MM.1S (cell line): Measurements from ENCODE around the gene S100A11.
"Not testable (repeated sequence)": the region's sequence is repeated elsewhere in the genome, so short reads cannot be mapped to it uniquely, and the experiment has no call there.

ENCODE experiments used
- DNase-seq: peaks from one replicate; pipeline ENCODE4 v3.0.0-alpha.2; 2015
- H2AFZ ChIP-seq: fragments of 300-600 bp; sonication (generic); 2 replicates; pipeline ENCODE4 v1.6.0; 2016; ENCODE audit warnings: antibody characterized with exemption, low read length
- H3F3A ChIP-seq: fragments of 300-600 bp; sonication (generic); 2 replicates; pipeline ENCODE4 v1.6.1; 2016; ENCODE audit warnings: mild to moderate bottlenecking, antibody characterized with exemption, low read length, moderate library complexity, mixed read lengths; ENCODE audit not compliant: insufficient read depth
- H3K27ac ChIP-seq: fragments of 300-600 bp; sonication (generic); 2 replicates; pipeline ENCODE4 v1.5.1; 2016; ENCODE audit warnings: mild to moderate bottlenecking, low read length
- H3K27me3 ChIP-seq: fragments of 300-600 bp; sonication (generic); replicated peaks from 2 replicates; pipeline ENCODE4 v1.6.0; 2016; ENCODE audit warnings: low read length; ENCODE audit not compliant: insufficient read depth
- H3K36me3 ChIP-seq: fragments of 300-600 bp; sonication (generic); replicated peaks from 2 replicates; pipeline ENCODE4 v1.6.1; 2016; ENCODE audit warnings: mild to moderate bottlenecking, low read length, mixed read lengths; ENCODE audit not compliant: insufficient read depth
- H3K4me1 ChIP-seq: fragments of 300-600 bp; sonication (generic); 2 replicates; pipeline ENCODE4 v1.6.1; 2016; ENCODE audit warnings: low read length, mixed read lengths
- H3K4me2 ChIP-seq: fragments of 300-600 bp; sonication (generic); 2 replicates; pipeline ENCODE4 v1.6.0; 2016; ENCODE audit warnings: low read depth, low read length
- H3K4me3 ChIP-seq: fragments of 300-600 bp; sonication (generic); 2 replicates; pipeline ENCODE4 v1.5.1; 2016; ENCODE audit warnings: low read length, mixed read lengths
- H3K79me2 ChIP-seq: fragments of 300-600 bp; sonication (generic); 2 replicates; pipeline ENCODE4 v1.6.1; 2016; ENCODE audit warnings: mixed run types, low read length, mixed read lengths
- H3K9ac ChIP-seq: fragments of 300-600 bp; sonication (generic); 2 replicates; pipeline ENCODE4 v1.6.1; 2016; ENCODE audit warnings: low read length, mixed read lengths
- H3K9me2 ChIP-seq: fragments of 300-600 bp; sonication (generic); replicated peaks from 2 replicates; pipeline ENCODE4 v1.6.1; 2016; ENCODE audit warnings: mild to moderate bottlenecking, low read length, mixed read lengths; ENCODE audit not compliant: insufficient read depth
- H3K9me3 ChIP-seq: fragments of 300-600 bp; sonication (generic); replicated peaks from 2 replicates; pipeline ENCODE4 v1.6.1; 2016; ENCODE audit warnings: mild to moderate bottlenecking, low read length, mixed read lengths; ENCODE audit not compliant: insufficient read depth
- H4K20me1 ChIP-seq: fragments of 300-600 bp; sonication (generic); 2 replicates; pipeline ENCODE4 v1.6.1; 2016; ENCODE audit warnings: mild to moderate bottlenecking, low read length, moderate library complexity, mixed read lengths; ENCODE audit not compliant: insufficient read depth
- EZH2 ChIP-seq: fragments of 300-600 bp; sonication (generic); optimal IDR thresholded peaks from 2 replicates; pipeline ENCODE3; 2017; ENCODE audit warnings: low read depth, mild to moderate bottlenecking, antibody characterized with exemption, low read length, mixed read lengths
- EZH2phosphoT487 ChIP-seq: fragments of 300-600 bp; sonication (generic); IDR thresholded peaks from 2 replicates; pipeline ENCODE4 v1.6.1; 2018; ENCODE audit warnings: antibody characterized with exemption, low read length
- TF ChIP-seq, protein P1 (sequence below): fragments of 300-600 bp; sonication (generic); IDR thresholded peaks from 2 replicates; pipeline ENCODE4 v1.5.1; 2016; ENCODE audit warnings: antibody characterized with exemption, low read length, mixed read lengths

The S100A11 gene

DNA sequence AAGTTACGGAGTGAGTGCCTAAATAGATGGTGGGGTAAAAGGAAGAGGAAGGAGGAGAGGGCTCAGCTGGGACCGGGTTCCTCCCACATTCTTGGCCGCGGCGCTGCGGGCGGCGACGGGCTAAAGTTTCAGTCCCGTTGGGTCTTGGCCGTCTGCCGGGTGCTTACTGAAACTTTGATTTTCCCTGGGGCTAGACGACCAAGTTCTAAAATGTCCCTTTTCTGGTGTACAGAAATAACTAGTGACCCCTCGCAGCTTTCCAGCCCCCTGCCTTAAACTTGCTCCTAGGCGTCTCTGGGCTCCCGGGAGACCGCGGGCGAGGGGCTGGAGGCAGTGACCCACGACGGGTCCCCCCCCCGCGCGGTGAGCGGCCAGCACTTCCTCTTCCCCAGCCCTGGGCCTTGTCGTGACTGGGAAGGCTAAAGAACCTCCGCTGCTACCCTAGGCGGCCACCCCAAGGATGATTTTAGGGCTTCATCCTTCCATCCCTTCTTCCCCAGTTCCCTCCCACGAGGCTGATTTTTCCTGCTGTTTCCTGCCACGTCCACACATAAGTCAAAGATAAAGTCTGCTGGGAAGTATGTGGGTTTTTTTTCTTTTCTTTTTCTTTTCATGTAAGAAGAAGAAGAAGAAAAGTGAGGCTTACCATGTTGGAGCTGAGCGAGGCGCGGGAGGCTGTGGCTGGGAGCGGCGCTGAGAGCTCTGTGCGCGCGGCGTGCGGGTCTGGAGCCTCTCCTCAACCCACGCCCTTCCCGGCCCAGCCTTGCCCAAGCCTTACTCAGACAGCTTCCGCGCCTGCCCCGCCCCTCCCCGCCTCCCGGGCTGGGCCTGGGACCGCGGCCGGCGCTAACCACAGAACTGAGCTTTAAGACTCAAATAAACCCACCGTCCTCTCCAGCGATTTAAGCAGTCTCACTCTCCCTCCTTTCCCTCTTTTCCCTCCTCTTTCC lies at the start of gene S100A11:
S100A11 (minus strand) TSS at position 738 of the 950 bp plus-strand sequence; CDS start at position 649, 89 bp downstream.
- no peaks in the 10 kb centered on the region for H3K27me3 ChIP-seq
- H2AFZ ChIP-seq = peak within 1 kb of the TSS; percentile 41
- H3K9ac ChIP-seq = peak within 1 kb of the TSS; percentile 87
- peaks cover 25% of the 10 kb centered on the region for H3K36me3 ChIP-seq
- H3K79me2 ChIP-seq = peaks cover 48% of the 10 kb centered on the region
- no peaks in the 10 kb centered on the region for H3K9me2 ChIP-seq
- peaks cover 55% of the 10 kb centered on the region for H3K4me1 ChIP-seq
- H4K20me1 ChIP-seq = peaks cover 13% of the 10 kb centered on the region; the same call in 1 of the 2 replicates
- H3K27ac ChIP-seq = peak within 1 kb of the TSS; percentile 86
- H3F3A ChIP-seq = peaks cover 82% of the 10 kb centered on the region
- peak within 1 kb of the TSS; percentile 80 for H3K4me2 ChIP-seq
- peak; percentile 92 for DNase-seq
- H3K9me3 ChIP-seq = no peaks in the 10 kb centered on the region
- H3K4me3 ChIP-seq = peak within 1 kb of the TSS; percentile 78
- TF ChIP-seq EZH2 (no peak), EZH2phosphoT487 (no peak)
- TF ChIP-seq, protein P1, sequence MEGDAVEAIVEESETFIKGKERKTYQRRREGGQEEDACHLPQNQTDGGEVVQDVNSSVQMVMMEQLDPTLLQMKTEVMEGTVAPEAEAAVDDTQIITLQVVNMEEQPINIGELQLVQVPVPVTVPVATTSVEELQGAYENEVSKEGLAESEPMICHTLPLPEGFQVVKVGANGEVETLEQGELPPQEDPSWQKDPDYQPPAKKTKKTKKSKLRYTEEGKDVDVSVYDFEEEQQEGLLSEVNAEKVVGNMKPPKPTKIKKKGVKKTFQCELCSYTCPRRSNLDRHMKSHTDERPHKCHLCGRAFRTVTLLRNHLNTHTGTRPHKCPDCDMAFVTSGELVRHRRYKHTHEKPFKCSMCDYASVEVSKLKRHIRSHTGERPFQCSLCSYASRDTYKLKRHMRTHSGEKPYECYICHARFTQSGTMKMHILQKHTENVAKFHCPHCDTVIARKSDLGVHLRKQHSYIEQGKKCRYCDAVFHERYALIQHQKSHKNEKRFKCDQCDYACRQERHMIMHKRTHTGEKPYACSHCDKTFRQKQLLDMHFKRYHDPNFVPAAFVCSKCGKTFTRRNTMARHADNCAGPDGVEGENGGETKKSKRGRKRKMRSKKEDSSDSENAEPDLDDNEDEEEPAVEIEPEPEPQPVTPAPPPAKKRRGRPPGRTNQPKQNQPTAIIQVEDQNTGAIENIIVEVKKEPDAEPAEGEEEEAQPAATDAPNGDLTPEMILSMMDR = no peak

- no peak overlapping the region for H3K4me3 ChIP-seq
- H2AFZ ChIP-seq = no peak overlapping the region
- no peak for TF ChIP-seq EZH2phosphoT487
- TF ChIP-seq EZH2 = no peak
- TF ChIP-seq, protein P1 = no peak
- DNase-seq = no peak
- no peak overlapping the region for H3K27ac ChIP-seq
- H3K4me2 ChIP-seq = no peak overlapping the region
- no peaks in the 10 kb centered on the region for H4K20me1 ChIP-seq
- no peak overlapping the region for H3K9ac ChIP-seq
- no peaks in the 10 kb centered on the region for H3F3A ChIP-seq
- H3K9me2 ChIP-seq = no peaks in the 10 kb centered on the region
- no peaks in the 10 kb centered on the region for H3K27me3 ChIP-seq
- no peaks in the 10 kb centered on the region for H3K4me1 ChIP-seq
- no peaks in the 10 kb centered on the region for H3K36me3 ChIP-seq
- H3K79me2 ChIP-seq = no peaks in the 10 kb centered on the region
- no peaks in the 10 kb centered on the region for H3K9me3 ChIP-seq
These were observed 48.0 kb upstream of the S100A11 start for GRCh38 chr1:152084853-152085252.

DNA sequence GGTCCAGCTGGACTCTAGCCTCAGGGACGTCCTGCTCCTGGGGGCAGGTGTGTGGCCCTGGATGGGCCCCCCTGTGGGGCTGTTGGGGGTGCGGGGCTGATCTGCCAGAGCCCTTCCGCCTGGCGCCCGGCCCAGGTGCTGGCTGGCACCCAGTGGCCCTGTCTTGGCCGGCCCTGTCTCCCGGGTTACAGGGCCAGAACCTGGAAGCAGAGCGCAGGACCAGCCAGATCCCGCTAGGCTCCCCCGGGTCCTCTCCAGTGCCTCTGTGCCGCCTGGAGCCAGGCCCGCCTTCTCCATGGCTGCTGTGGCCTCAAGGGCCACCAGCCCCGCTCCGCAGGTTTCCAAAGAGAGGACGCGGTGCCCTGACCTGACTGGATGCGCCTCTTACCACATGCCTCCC lies 44.2 kb upstream of the S100A11 start:
- H3K36me3 ChIP-seq, H4K20me1 ChIP-seq, H3K9me3 ChIP-seq, H3K9me2 ChIP-seq, H3K4me1 ChIP-seq, H3K4me3 ChIP-seq, DNase-seq, H3K79me2 ChIP-seq, H2AFZ ChIP-seq, H3K4me2 ChIP-seq, H3K27ac ChIP-seq, H3K27me3 ChIP-seq, H3K9ac ChIP-seq, H3F3A ChIP-seq: not testable (repeated sequence)

DNA sequence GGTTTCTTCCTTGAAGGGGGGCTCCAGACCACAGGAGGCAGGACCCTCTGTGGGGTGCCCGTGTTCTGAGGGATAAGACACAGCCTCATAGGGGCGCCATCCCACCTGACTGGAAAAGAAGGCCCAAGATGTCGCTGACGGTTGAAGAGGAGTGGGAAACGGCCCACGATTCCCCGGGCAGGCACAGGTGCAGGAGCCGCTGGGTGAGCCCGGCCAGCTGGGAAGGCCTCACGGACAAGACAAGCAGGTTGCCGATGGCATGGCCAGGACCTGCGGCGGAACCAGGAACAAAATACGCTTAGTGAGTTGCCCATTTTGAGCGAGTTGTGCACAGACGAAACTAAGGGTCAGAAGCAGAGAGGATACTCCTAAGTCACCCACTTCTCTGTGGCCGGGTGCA lies 43.7 kb upstream of the S100A11 start:
- not testable (repeated sequence) for H3K27ac ChIP-seq, H3F3A ChIP-seq, H3K27me3 ChIP-seq, H3K4me3 ChIP-seq, H2AFZ ChIP-seq, H3K36me3 ChIP-seq, H3K9me3 ChIP-seq, H3K4me1 ChIP-seq, H4K20me1 ChIP-seq, DNase-seq, H3K79me2 ChIP-seq, H3K9me2 ChIP-seq, H3K4me2 ChIP-seq, H3K9ac ChIP-seq
